ENCODE data around the gene RASA2.

Gene RASA2

GRCh38 chr3:141514382-141514781 lies 27.6 kb downstream of the RASA2 start:
- Histone ChIP-seq H3K4me1 (ENCODE audit: control extremely low read depth in 1 of 4, control insufficient read depth in 4 of 4, insufficient read depth in 4 of 4, low read length in 3 of 4) (peaks cover 0 to 5% (median 0%) of the 10 kb centered on the region in 4 experiments), H3K27ac (ENCODE audit: insufficient read depth in 1 of 2, low read depth in 1 of 2, low read length in 2 of 2, poor library complexity in 1 of 2, severe bottlenecking in 2 of 2) (no peak overlapping the region), H3K9me3 (ENCODE audit: control extremely low read depth in 1 of 5, control insufficient read depth in 4 of 5, insufficient read depth in 2 of 5, low read depth in 1 of 5, low read length in 4 of 5) (peaks cover 0 to 9% (median 8%) of the 10 kb centered on the region in 5 experiments), H3K36me3 (ENCODE audit: control insufficient read depth in 4 of 4, insufficient read depth in 4 of 4, low read length in 3 of 4) (peaks cover 14 to 47% (median 27%) of the 10 kb centered on the region in 4 experiments), H3K27me3 (replicated peaks in 2 of 5; ENCODE audit: control insufficient read depth in 4 of 5, insufficient read depth in 5 of 5, low read length in 4 of 5) (no peaks in the 10 kb centered on the region), H3K4me3 (ENCODE audit: control insufficient read depth in 1 of 7, extremely low read depth in 1 of 7, insufficient read depth in 4 of 7, low read depth in 2 of 7, low read length in 6 of 7) (no peak overlapping the region)
- DNase-seq = no peak
- ChIA-PET POLR2A (no interaction called here), CTCF (interaction anchor here (1.2 to 4.5 kb wide), 8 partner anchors 9 to 62 kb away, joined by 3 to 21 read pairs (median 4); no protein-coding TSS in a partner anchor)

DNA sequence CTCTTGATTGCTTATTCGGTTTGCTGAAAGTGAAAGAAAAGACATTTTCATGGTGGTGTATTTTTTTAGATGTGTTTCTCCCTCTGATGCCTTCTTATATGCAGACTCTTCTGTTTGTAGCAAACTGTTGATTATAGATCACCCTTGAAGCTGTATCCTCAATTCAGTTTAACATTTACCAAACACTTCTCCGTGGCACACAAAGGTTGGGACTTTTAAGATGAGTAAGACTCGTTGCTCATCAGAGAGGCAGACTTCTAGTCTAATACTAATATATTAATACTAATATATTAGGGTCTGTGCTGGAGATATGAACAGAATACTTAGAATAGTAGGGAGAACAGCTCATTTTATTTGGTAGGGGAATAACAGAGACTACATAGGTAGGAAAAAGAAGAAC lies 32.8 kb downstream of the RASA2 start:
- ChIA-PET CTCF (no interaction called here), POLR2A (interaction anchor here (1.7 kb wide), 1 partner anchor 32 kb away, joined by 3 read pairs; no protein-coding TSS in a partner anchor)
- WGBS (ENCODE audit: insufficient coverage) = no CpG with 5 or more reads among the region's 3 CpGs
- H3K27ac ChIP-seq (ENCODE audit: insufficient read depth in 1 of 2, low read depth in 1 of 2, low read length in 2 of 2, poor library complexity in 1 of 2, severe bottlenecking in 2 of 2) = no peak overlapping the region
- H3K4me1 ChIP-seq (ENCODE audit: control extremely low read depth in 1 of 4, control insufficient read depth in 4 of 4, insufficient read depth in 4 of 4, low read length in 3 of 4) = peaks cover 0 to 8% (median 4%) of the 10 kb centered on the region in 4 experiments
- H3K4me3 ChIP-seq (ENCODE audit: control insufficient read depth in 1 of 7, extremely low read depth in 1 of 7, insufficient read depth in 4 of 7, low read depth in 2 of 7, low read length in 6 of 7) = no peak overlapping the region
- no peak for DNase-seq
- H3K36me3 ChIP-seq (ENCODE audit: control insufficient read depth in 4 of 4, insufficient read depth in 4 of 4, low read length in 3 of 4) = peaks cover 11 to 40% (median 31%) of the 10 kb centered on the region in 4 experiments
- H3K9me3 ChIP-seq (ENCODE audit: control extremely low read depth in 1 of 5, control insufficient read depth in 4 of 5, insufficient read depth in 2 of 5, low read depth in 1 of 5, low read length in 4 of 5) = peaks cover 0 to 9% (median 8%) of the 10 kb centered on the region in 5 experiments
- no peaks in the 10 kb centered on the region for H3K27me3 ChIP-seq (replicated peaks in 2 of 5; ENCODE audit: control insufficient read depth in 4 of 5, insufficient read depth in 5 of 5, low read length in 4 of 5)

DNA sequence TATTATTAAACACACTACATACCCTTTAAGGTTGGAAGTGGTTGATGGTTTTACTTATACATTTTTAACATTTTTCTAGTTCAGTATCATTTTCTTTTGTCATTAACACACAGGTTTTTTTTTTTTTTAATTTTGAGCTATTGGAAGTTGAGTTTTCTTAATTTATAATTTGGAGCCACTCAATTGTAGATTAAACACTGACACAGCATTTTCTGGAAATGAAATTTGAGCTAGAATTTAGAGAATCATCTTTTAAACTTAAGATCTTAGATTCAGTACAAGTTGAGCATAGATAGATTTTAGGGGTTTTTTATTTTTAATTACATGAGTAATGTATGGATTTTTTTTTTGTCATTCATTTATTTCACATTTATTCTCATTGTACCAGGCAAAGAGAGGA lies 35.0 kb downstream of the RASA2 start:
- POLR2A ChIA-PET = no interaction called here
- CTCF ChIA-PET = interaction anchor here (1.0 to 1.1 kb wide), 2 partner anchors 22 to 41 kb away, joined by 3 read pairs; no protein-coding TSS in a partner anchor
- Histone ChIP-seq H3K4me1 (ENCODE audit: control extremely low read depth in 1 of 4, control insufficient read depth in 4 of 4, insufficient read depth in 4 of 4, low read length in 3 of 4) (peaks cover 6 to 30% (median 22%) of the 10 kb centered on the region in 4 experiments), H3K27me3 (replicated peaks in 2 of 5; ENCODE audit: control insufficient read depth in 4 of 5, insufficient read depth in 5 of 5, low read length in 4 of 5) (no peaks in the 10 kb centered on the region), H3K9me3 (ENCODE audit: control extremely low read depth in 1 of 5, control insufficient read depth in 4 of 5, insufficient read depth in 2 of 5, low read depth in 1 of 5, low read length in 4 of 5) (peaks cover 0 to 7% (median 6%) of the 10 kb centered on the region in 5 experiments), H3K4me3 (ENCODE audit: control insufficient read depth in 1 of 7, extremely low read depth in 1 of 7, insufficient read depth in 4 of 7, low read depth in 2 of 7, low read length in 6 of 7) (no peak overlapping the region), H3K27ac (ENCODE audit: insufficient read depth in 1 of 2, low read depth in 1 of 2, low read length in 2 of 2, poor library complexity in 1 of 2, severe bottlenecking in 2 of 2) (no peak overlapping the region), H3K36me3 (ENCODE audit: control insufficient read depth in 4 of 4, insufficient read depth in 4 of 4, low read length in 3 of 4) (peaks cover 9 to 31% (median 24%) of the 10 kb centered on the region in 4 experiments)
- no peak for DNase-seq

GRCh38 chr3:141523615-141524375 lies 37.0 kb downstream of the RASA2 start:
- Histone ChIP-seq H3K4me1 (ENCODE audit: control extremely low read depth in 1 of 4, control insufficient read depth in 4 of 4, insufficient read depth in 4 of 4, low read length in 3 of 4) (peaks cover 11 to 38% (median 23%) of the 10 kb centered on the region in 4 experiments), H3K9me3 (ENCODE audit: control extremely low read depth in 1 of 5, control insufficient read depth in 4 of 5, insufficient read depth in 2 of 5, low read depth in 1 of 5, low read length in 4 of 5) (no peaks in the 10 kb centered on the region), H3K27ac (ENCODE audit: insufficient read depth in 1 of 2, low read depth in 1 of 2, low read length in 2 of 2, poor library complexity in 1 of 2, severe bottlenecking in 2 of 2) (no peak overlapping the region), H3K4me3 (ENCODE audit: control insufficient read depth in 1 of 7, extremely low read depth in 1 of 7, insufficient read depth in 4 of 7, low read depth in 2 of 7, low read length in 6 of 7) (no peak overlapping the region), H3K36me3 (ENCODE audit: control insufficient read depth in 4 of 4, insufficient read depth in 4 of 4, low read length in 3 of 4) (peaks cover 2 to 22% (median 15%) of the 10 kb centered on the region in 4 experiments), H3K27me3 (replicated peaks in 2 of 5; ENCODE audit: control insufficient read depth in 4 of 5, insufficient read depth in 5 of 5, low read length in 4 of 5) (no peaks in the 10 kb centered on the region)
- WGBS (ENCODE audit: insufficient coverage) = 100% methylated on average over 2 of the region's 4 CpGs
- ChIA-PET CTCF (interaction anchor here (0.7 to 1.2 kb wide), 2 partner anchors 10 to 21 kb away, joined by 3 to 5 read pairs; no protein-coding TSS in a partner anchor), POLR2A (no interaction called here)
- no peak for DNase-seq

DNA sequence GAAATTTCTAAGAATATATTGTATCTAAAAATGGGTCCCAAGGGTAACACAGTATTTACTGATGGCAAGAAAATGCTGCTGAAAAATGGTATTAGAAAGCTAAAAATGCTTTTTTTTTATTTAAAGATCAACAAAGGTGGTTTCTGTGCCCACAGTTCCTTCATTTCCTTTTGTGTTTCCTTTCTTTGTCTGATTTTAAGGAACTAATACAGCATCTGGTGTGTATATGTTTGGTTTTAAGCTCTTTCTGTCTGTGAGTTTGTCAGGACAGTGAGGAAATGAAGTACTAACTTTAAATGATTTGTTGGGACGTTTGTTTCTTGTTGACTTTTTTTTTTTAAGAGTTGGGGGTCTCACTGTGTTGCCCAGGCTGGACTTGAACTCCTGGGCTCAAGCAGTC lies 38.2 kb downstream of the RASA2 start:
- peak overlapping the region in 1 of 2 experiments; percentile 51 for H3K27ac ChIP-seq (ENCODE audit: insufficient read depth in 1 of 2, low read depth in 1 of 2, low read length in 2 of 2, poor library complexity in 1 of 2, severe bottlenecking in 2 of 2)
- CTCF ChIA-PET = interaction anchor here (0.7 to 2.6 kb wide), 8 partner anchors 30 to 353 kb away, joined by 3 to 11 read pairs (median 3); no protein-coding TSS in a partner anchor
- WGBS (ENCODE audit: insufficient coverage) = 0% methylated on average over 1 of the region's 1 CpG
- H3K4me1 ChIP-seq (ENCODE audit: control extremely low read depth in 1 of 4, control insufficient read depth in 4 of 4, insufficient read depth in 4 of 4, low read length in 3 of 4) = peaks cover 17 to 50% (median 31%) of the 10 kb centered on the region in 4 experiments
- no peaks in the 10 kb centered on the region for H3K27me3 ChIP-seq (replicated peaks in 2 of 5; ENCODE audit: control insufficient read depth in 4 of 5, insufficient read depth in 5 of 5, low read length in 4 of 5)
- peaks cover 2 to 18% (median 8%) of the 10 kb centered on the region in 4 experiments for H3K36me3 ChIP-seq (ENCODE audit: control insufficient read depth in 4 of 4, insufficient read depth in 4 of 4, low read length in 3 of 4)
- peak; percentile 36 to 82 (median 75) for DNase-seq
- no peaks in the 10 kb centered on the region for H3K9me3 ChIP-seq (ENCODE audit: control extremely low read depth in 1 of 5, control insufficient read depth in 4 of 5, insufficient read depth in 2 of 5, low read depth in 1 of 5, low read length in 4 of 5)
- peak overlapping the region in 2 of 7 experiments; percentile 19 to 23 for H3K4me3 ChIP-seq (ENCODE audit: control insufficient read depth in 1 of 7, extremely low read depth in 1 of 7, insufficient read depth in 4 of 7, low read depth in 2 of 7, low read length in 6 of 7)
- POLR2A ChIA-PET = interaction anchor here (0.6 kb wide), 1 partner anchor 289 kb away, joined by 6 read pairs; no protein-coding TSS in a partner anchor

DNA sequence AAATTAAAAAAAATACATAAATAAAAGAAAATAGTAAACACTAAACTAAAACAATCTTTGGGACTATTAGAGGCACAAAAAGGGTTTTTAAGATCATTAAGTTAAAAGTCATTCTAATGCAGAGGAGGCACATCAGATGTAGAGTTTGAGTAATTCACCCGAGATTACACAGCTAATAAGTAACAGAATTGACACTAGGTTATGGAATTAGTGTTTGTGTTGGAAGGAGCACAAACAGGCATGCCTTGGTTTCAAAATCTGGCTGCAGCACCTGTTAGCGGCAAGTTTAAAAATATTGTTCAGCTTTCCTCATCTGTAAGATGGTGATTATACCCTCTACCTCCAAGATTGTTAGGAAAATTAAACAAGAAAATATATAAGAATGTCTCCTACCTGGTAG lies 39.0 kb downstream of the RASA2 start:
- H3K4me3 ChIP-seq (ENCODE audit: control insufficient read depth in 1 of 7, extremely low read depth in 1 of 7, insufficient read depth in 4 of 7, low read depth in 2 of 7, low read length in 6 of 7) = no peak overlapping the region
- H3K4me1 ChIP-seq (ENCODE audit: control extremely low read depth in 1 of 4, control insufficient read depth in 4 of 4, insufficient read depth in 4 of 4, low read length in 3 of 4) = peaks cover 20 to 58% (median 35%) of the 10 kb centered on the region in 4 experiments
- H3K27ac ChIP-seq (ENCODE audit: insufficient read depth in 1 of 2, low read depth in 1 of 2, low read length in 2 of 2, poor library complexity in 1 of 2, severe bottlenecking in 2 of 2) = no peak overlapping the region

DNA sequence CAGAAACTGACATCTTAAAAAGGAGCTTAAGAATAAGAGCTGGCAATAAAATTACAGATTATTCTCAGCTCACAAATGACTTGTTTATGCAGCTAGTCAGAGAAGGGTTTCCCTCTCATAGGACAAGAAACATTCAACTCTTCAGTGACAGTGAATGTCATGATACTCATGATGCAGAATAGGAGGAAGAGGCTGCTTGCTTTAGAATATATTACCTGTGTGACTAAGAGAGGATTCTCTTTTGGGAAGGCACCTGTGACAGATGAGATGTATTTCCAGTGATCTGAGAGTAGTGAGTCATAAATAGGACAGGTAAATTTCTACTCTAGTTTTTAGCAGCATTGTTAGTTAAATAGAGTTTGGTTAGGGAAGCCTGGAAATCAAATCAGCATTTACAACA lies 39.9 kb downstream of the RASA2 start:
- Histone ChIP-seq H3K27ac (ENCODE audit: insufficient read depth in 1 of 2, low read depth in 1 of 2, low read length in 2 of 2, poor library complexity in 1 of 2, severe bottlenecking in 2 of 2) (no peak overlapping the region), H3K27me3 (replicated peaks in 2 of 5; ENCODE audit: control insufficient read depth in 4 of 5, insufficient read depth in 5 of 5, low read length in 4 of 5) (no peaks in the 10 kb centered on the region), H3K4me1 (ENCODE audit: control extremely low read depth in 1 of 4, control insufficient read depth in 4 of 4, insufficient read depth in 4 of 4, low read length in 3 of 4) (peaks cover 20 to 60% (median 37%) of the 10 kb centered on the region in 4 experiments), H3K9me3 (ENCODE audit: control extremely low read depth in 1 of 5, control insufficient read depth in 4 of 5, insufficient read depth in 2 of 5, low read depth in 1 of 5, low read length in 4 of 5) (no peaks in the 10 kb centered on the region), H3K36me3 (ENCODE audit: control insufficient read depth in 4 of 4, insufficient read depth in 4 of 4, low read length in 3 of 4) (peaks cover 0 to 12% (median 7%) of the 10 kb centered on the region in 4 experiments), H3K4me3 (ENCODE audit: control insufficient read depth in 1 of 7, extremely low read depth in 1 of 7, insufficient read depth in 4 of 7, low read depth in 2 of 7, low read length in 6 of 7) (no peak overlapping the region)
- POLR2A ChIA-PET = no interaction called here
- CTCF ChIA-PET = interaction anchor here (0.7 to 2.6 kb wide), 4 partner anchors 22 to 70 kb away, joined by 3 to 11 read pairs (median 4); no protein-coding TSS in a partner anchor
- DNase-seq = no peak

More for the DNA sequence above, 39.0 kb downstream of the RASA2 start:
- no CpG with 5 or more reads among the region's 2 CpGs for WGBS (ENCODE audit: insufficient coverage)
- no peaks in the 10 kb centered on the region for H3K27me3 ChIP-seq (replicated peaks in 2 of 5; ENCODE audit: control insufficient read depth in 4 of 5, insufficient read depth in 5 of 5, low read length in 4 of 5)
- H3K36me3 ChIP-seq (ENCODE audit: control insufficient read depth in 4 of 4, insufficient read depth in 4 of 4, low read length in 3 of 4) = peaks cover under 1 to 16% (median 7%) of the 10 kb centered on the region in 4 experiments
- POLR2A ChIA-PET = no interaction called here
- DNase-seq = no peak
- CTCF ChIA-PET = interaction anchor here (1.0 to 2.6 kb wide), 5 partner anchors 16 to 69 kb away, joined by 3 to 11 read pairs (median 5); no protein-coding TSS in a partner anchor
- no peaks in the 10 kb centered on the region for H3K9me3 ChIP-seq (ENCODE audit: control extremely low read depth in 1 of 5, control insufficient read depth in 4 of 5, insufficient read depth in 2 of 5, low read depth in 1 of 5, low read length in 4 of 5)
